ENCODE results near the gene EXOC6.

EXOC6 gene

DNA sequence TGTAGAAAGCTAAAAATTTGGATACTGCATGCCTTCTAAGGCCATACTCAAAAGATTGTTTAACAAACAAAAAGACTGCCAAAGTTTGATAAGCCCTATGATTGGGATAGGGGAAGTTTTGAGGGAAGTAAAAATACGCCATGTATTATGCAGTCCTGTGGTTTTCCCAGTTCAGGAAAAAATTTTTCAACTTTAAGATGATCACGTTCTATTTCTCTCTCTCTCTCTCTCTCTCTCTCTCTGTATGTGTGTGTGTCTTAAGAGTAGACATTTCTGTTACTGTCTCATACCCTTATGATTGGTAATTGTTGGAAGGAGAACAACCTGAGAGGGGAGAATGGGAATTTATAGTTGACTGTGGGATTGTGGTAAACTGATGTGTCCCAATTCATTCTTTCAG lies 143.2 kb downstream of the EXOC6 start:
- no peak overlapping the region for H3K27ac ChIP-seq
- no peak overlapping the region for H3K4me3 ChIP-seq

GRCh38 chr10:92993699-92994272 lies 145.5 kb downstream of the EXOC6 start:
- Histone ChIP-seq H3K4me3 (no peak overlapping the region), H3K27ac (no peak overlapping the region)

GRCh38 chr10:92995509-92995908 lies 147.2 kb downstream of the EXOC6 start:
- Histone ChIP-seq H3K4me3 (no peak overlapping the region), H3K27ac (no peak overlapping the region)

GRCh38 chr10:92997620-92998019 lies 149.3 kb downstream of the EXOC6 start:
- no peak overlapping the region for H3K4me3 ChIP-seq
- no peak overlapping the region for H3K27ac ChIP-seq

DNA sequence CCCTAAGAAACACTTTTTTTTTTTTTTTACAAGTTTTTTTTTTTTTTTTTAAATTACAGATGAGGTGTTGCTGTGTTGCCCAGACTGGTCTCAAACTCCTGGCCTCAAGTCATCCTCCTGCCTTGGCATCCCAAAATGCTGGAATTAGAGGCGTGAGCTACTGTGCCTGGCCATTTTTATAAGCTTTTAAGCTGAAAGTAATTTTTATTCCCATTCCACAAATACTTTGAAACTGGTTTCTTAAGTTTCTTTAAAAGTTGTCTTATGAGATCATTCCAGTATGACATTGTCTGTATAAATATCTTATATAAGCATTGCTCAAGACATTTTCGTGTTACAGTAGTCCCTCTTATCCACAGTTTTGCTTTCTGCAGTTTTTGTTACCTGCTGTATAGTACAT lies 150.9 kb downstream of the EXOC6 start:
- Histone ChIP-seq H3K27ac (no peak overlapping the region), H3K4me3 (no peak overlapping the region)

- H3K27ac ChIP-seq = no peak overlapping the region
- H3K4me3 ChIP-seq = no peak overlapping the region
Observed at GRCh38 chr10:93006435-93007039, 158.2 kb downstream of the EXOC6 start.

DNA sequence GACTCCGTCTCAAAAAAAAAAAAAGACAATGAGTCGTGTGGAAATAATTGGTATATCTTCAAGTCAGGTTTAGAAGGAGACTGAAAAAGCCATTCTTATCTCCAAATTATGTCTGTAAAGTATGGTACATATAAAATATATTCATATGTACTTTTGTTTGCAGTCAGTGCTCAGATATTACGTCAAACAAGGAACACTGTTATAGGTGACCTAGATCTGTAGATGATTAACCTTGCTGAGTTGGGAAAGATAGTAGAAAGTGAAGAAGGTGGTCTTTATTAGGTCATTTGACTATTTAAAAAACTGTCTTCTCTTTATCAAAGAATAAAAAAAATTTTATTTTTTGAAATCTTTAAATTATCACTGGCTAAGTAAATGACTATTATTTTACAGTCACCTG lies 167.4 kb downstream of the EXOC6 start:
- no peak overlapping the region for H3K27ac ChIP-seq
- no peak overlapping the region for H3K4me3 ChIP-seq

- no peak overlapping the region for H3K4me3 ChIP-seq
- no peak overlapping the region for H3K27ac ChIP-seq
Observed at GRCh38 chr10:93023013-93023650, 174.8 kb downstream of the EXOC6 start.

DNA sequence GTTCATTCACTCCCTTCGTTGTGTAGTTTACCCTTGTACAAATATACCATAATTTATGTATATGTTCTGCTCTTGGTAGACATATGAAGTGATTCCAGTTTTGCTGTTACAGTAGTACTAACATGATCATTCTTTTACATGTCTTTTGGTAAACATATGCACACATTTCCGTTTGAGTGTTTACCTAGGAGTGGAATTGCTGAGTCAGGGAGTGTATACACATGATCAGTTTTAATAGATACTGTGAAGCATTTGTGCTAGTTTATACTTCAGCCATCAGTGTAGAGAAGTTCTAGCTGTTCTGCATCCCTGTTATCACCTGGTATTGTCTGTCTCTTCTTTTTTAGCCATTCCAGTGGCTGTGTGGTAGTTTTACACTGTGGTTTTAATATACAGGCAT lies 177.8 kb downstream of the EXOC6 start:
- no peak overlapping the region for H3K27ac ChIP-seq
- no peak overlapping the region for H3K4me3 ChIP-seq

DNA sequence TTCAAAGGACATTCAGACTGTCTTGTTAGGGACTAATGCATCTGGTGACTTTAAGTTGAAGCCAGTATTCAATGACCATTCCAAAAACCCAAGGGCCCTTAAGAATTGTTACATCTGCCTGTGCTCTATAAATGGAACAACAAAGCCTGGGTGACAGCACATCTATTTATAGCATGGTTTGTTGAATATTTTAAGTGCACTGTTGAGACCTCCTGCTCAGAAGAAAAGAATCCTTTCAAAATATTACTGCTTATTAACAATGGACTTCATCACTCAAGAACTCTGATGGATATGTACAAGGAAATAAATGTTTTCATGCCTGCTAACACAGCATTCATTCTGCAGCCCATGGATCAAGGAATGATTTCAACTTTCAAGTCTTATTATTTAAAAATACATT lies 179.2 kb downstream of the EXOC6 start:
- Histone ChIP-seq H3K27ac (no peak overlapping the region), H3K4me3 (no peak overlapping the region)

GRCh38 chr10:93028883-93029282 lies 180.6 kb downstream of the EXOC6 start:
- Histone ChIP-seq H3K27ac (no peak overlapping the region), H3K4me3 (no peak overlapping the region)

- H3K4me3 ChIP-seq = no peak overlapping the region
- H3K27ac ChIP-seq = no peak overlapping the region
Observed at GRCh38 chr10:93030409-93030808, 182.1 kb downstream of the EXOC6 start.

- no peak overlapping the region for H3K4me3 ChIP-seq
- H3K27ac ChIP-seq = no peak overlapping the region
Observed at GRCh38 chr10:93032105-93032808, 183.9 kb downstream of the EXOC6 start.

DNA sequence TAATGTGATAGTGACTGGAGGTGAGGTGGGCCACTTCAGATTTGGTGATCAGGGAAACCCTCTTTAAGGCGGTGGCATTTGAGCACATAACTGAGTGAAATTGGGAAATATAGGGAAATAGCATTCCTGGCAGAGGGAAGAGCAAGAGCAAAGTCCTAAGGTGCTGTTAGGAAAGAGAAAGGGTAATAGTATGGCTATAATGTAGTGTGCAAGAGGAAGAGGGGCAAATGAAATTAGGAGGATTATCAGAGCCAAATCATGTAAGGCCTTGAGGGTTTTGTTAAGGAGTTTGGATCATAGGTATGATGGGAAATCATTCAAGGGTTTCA lies 184.5 kb downstream of the EXOC6 start:
- no peak overlapping the region for H3K4me3 ChIP-seq

GRCh38 chr10:93034426-93034825 lies 186.1 kb downstream of the EXOC6 start:
- Histone ChIP-seq H3K27ac (no peak overlapping the region), H3K4me3 (no peak overlapping the region)

More for the DNA sequence above, 184.5 kb downstream of the EXOC6 start:
- no peak overlapping the region for H3K27ac ChIP-seq

DNA sequence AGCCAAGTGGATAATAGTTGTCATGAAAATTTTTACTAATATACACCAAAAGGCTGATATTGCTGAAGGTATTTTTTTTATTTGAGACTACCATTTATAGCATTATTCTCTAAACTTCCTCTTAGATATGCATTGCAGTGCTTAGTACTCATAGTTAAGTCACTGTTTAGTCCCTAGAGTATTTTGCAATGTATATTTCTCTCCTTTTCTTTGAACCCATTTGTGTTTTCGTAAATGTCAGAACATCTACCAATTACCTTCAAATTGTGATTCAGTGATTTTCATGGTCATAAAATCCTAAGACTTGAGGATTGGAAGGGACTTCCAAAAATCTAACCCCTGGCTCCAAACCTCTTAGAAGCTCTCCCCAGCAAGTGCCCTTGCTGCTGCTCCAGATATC lies 190.8 kb downstream of the EXOC6 start:
- Histone ChIP-seq H3K27ac (no peak overlapping the region), H3K4me3 (no peak overlapping the region)

GRCh38 chr10:93039721-93040120 lies 191.4 kb downstream of the EXOC6 start:
- no peak overlapping the region for H3K27ac ChIP-seq
- H3K4me3 ChIP-seq = no peak overlapping the region

DNA sequence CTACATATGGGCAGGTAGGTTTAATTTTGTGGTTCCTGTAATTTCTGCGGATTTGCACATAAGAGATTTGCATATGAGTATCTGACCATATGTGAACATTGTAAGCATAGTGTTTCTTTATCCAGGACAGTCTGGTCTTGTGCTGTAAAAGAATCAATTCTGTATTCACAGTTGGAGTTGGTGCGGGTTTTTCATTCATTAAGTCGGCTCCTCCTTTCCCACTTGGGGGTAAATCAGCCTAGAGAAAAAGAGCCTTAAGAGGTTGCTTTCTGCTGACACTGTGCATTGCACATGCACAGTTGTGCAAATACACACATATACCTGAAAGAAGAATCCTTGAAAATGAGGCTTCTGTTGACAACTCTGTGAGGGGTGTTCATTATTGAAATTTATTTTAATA lies 206.2 kb downstream of the EXOC6 start:
- Histone ChIP-seq H3K4me3 (no peak overlapping the region), H3K27ac (no peak overlapping the region)

DNA sequence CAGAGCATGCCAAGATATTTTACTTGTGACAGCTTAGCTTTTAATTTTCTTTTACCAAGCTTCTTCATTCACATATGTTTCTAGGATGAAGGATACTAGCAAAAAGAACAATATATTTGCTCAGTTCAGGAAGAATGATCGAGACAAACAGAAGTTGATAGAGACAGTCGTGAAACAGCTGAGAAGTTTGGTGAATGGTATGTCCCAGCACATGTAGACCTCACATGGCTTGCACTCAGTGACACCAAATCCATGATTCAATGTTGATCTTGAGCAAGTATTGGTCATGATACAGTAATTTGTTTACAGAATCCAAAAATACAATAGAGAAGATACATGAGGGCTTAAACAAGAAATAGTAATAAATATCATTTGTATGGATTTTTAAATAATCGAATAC lies 209.8 kb downstream of the EXOC6 start:
- Histone ChIP-seq H3K27ac (no peak overlapping the region), H3K4me3 (no peak overlapping the region)

GRCh38 chr10:93059975-93060886 lies 211.9 kb downstream of the EXOC6 start, which contains the start of gene CYP26C1:
Gene CYP26C1, plus strand, starts transcription at chr10:93060798. Its CDS starts 466 bp downstream, at chr10:93061264.
- Histone ChIP-seq H3K27ac (no peak within 1 kb of the TSS), H3K4me3 (no peak within 1 kb of the TSS)

All from skin epidermis (tissue), 12 donors.